Upper lobe of left lung (tissue), 4 donors: ENCODE results near the gene TOMM70.

Experiments used
- EP300 ChIP-seq, 4 donors: sonication (generic); formaldehyde crosslinking; IDR thresholded peaks; one replicate each; pipeline ENCODE4 v1.5.1; 2017; ENCODE audit warnings: antibody characterized with exemption in 4 of 4, control low read depth in 2 of 4
- POLR2A ChIP-seq, 4 donors: fragments of 450-650 bp; IDR thresholded peaks; one replicate each; pipeline ENCODE4 v1.5.1; 2016 to 2017; ENCODE audit warnings: antibody characterized with exemption in 4 of 4, mild to moderate bottlenecking in 2 of 4
- POLR2AphosphoS5 ChIP-seq, 2 donors: sonication (generic); formaldehyde crosslinking; IDR thresholded peaks; one replicate each; pipeline ENCODE4 v1.5.1; 2017; ENCODE audit warnings: antibody characterized with exemption in 2 of 2
- TF ChIP-seq, protein P1 (sequence below), 6 experiments: fragments of 450-650 bp in 4 of 6; fragments of 200-600 bp in 2 of 6; sonication (generic) in 2 of 6; IDR thresholded peaks; one replicate each; pipeline ENCODE4 v1.5.1; 2016 to 2019; ENCODE audit warnings: antibody characterized with exemption in 6 of 6

DNA sequence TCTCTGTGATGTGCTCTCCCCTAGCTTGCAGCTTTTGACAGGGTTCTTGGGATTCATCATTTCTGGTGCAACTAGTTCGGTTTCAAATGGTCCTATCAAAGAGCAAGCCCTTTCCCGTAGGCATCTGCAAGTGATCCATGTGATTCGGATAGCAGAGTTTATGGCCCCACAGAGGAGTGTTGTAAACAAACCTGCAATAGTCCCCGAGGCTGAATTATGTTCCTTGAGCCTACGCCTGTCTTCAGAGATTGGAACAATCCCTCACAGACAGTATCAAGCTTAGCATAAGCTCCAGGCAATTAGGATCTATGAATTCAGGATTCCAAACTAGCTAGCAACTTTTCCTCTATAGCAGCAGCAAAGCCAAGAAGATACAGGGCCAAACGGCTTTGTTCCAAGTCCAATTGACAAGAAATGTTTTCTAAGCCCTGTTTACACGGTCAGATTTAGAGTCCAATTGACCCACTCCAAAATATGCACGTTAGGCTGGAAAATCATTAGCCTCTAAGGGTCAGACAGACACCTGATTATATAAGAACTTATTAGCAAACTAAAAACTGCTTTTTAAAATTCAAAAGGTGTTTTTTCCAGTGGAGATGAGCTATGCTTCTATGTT, 25.3 kb upstream of the TOMM70 start:
- TF ChIP-seq, protein P1, sequence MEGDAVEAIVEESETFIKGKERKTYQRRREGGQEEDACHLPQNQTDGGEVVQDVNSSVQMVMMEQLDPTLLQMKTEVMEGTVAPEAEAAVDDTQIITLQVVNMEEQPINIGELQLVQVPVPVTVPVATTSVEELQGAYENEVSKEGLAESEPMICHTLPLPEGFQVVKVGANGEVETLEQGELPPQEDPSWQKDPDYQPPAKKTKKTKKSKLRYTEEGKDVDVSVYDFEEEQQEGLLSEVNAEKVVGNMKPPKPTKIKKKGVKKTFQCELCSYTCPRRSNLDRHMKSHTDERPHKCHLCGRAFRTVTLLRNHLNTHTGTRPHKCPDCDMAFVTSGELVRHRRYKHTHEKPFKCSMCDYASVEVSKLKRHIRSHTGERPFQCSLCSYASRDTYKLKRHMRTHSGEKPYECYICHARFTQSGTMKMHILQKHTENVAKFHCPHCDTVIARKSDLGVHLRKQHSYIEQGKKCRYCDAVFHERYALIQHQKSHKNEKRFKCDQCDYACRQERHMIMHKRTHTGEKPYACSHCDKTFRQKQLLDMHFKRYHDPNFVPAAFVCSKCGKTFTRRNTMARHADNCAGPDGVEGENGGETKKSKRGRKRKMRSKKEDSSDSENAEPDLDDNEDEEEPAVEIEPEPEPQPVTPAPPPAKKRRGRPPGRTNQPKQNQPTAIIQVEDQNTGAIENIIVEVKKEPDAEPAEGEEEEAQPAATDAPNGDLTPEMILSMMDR (IDR thresholded peaks at IDR 0.05): no peak
- TF ChIP-seq POLR2A (IDR thresholded peaks at IDR 0.05) (no peak), EP300 (IDR thresholded peaks at IDR 0.05) (no peak), POLR2AphosphoS5 (IDR thresholded peaks at IDR 0.05) (no peak)
